ENCODE measurements around the gene SCGN. TPM values are rescaled to one million over a fixed set of nuclear protein-coding genes. Genes with fewer than 3 reads are reported as not detected.

Gene SCGN
- total RNA-seq, 1 experiment from 2014 or later: not detected

DNA sequence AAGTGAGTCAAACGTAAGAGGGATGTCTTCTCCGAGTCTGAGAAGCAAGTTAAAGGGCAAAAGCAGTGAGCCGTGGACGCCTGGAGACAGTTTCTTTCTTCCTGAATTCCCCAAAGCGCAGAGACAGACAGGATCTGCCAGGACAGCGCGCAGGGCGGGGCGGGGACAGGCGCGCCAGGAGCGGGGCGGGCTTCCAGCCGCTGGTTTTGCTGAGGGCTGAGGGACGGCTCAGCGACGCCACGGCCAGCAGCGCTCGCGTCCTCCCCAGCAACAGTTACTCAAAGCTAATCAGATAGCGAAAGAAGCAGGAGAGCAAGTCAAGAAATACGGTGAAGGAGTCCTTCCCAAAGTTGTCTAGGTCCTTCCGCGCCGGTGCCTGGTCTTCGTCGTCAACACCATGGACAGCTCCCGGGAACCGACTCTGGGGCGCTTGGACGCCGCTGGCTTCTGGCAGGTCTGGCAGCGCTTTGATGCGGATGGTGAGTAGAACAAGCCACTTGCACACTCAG is at the start of gene SCGN (continued):
- TF ChIP-seq, protein P1, sequence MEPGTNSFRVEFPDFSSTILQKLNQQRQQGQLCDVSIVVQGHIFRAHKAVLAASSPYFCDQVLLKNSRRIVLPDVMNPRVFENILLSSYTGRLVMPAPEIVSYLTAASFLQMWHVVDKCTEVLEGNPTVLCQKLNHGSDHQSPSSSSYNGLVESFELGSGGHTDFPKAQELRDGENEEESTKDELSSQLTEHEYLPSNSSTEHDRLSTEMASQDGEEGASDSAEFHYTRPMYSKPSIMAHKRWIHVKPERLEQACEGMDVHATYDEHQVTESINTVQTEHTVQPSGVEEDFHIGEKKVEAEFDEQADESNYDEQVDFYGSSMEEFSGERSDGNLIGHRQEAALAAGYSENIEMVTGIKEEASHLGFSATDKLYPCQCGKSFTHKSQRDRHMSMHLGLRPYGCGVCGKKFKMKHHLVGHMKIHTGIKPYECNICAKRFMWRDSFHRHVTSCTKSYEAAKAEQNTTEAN (CRISPR knock-in tag; IDR thresholded peaks at IDR 0.05): peak; percentile 96
- TF ChIP-seq ETV6 (CRISPR knock-in tag; IDR thresholded peaks at IDR 0.05) (peak; percentile 92; the same call in 1 of the 2 replicates), JUN (CRISPR knock-in tag; IDR thresholded peaks at IDR 0.05) (no peak; the same call in 1 of the 2 replicates), GRHL2 (CRISPR knock-in tag; IDR thresholded peaks at IDR 0.05; ENCODE audit: insufficient replicate concordance, severe bottlenecking) (no peak), ESRRA (CRISPR knock-in tag; IDR thresholded peaks at IDR 0.05; ENCODE audit: borderline replicate concordance) (0 out of 2 replicates have a peak, but pooled peaks have one; percentile 35), NR3C1 (CRISPR knock-in tag; conservative IDR thresholded peaks at IDR 0.05; ENCODE audit: low read depth) (no peak), ELF4 (CRISPR knock-in tag; IDR thresholded peaks at IDR 0.05; ENCODE audit: low read depth) (no peak), CREB1 (CRISPR knock-in tag; IDR thresholded peaks at IDR 0.05) (peak; percentile 71; the same call in 1 of the 2 replicates), NFE2L1 (CRISPR knock-in tag; IDR thresholded peaks at IDR 0.05) (peak; percentile 91), NFYB (CRISPR knock-in tag; conservative IDR thresholded peaks at IDR 0.05; ENCODE audit: low read depth) (peak; percentile 32; the same call in 1 of the 2 replicates), PRRX2 (CRISPR knock-in tag; IDR thresholded peaks at IDR 0.05) (no peak), ZNF263 (CRISPR knock-in tag; IDR thresholded peaks at IDR 0.05; ENCODE audit: low read depth) (no peak), ZNF232 (CRISPR knock-in tag; IDR thresholded peaks at IDR 0.05) (peak; percentile 35; the same call in 1 of the 2 replicates), ZNF121 (CRISPR knock-in tag; IDR thresholded peaks at IDR 0.05) (no peak), ZNF219 (CRISPR knock-in tag; IDR thresholded peaks at IDR 0.05; ENCODE audit: borderline replicate concordance) (peak; percentile 71; the same call in 1 of the 2 replicates), TP53 (CRISPR knock-in tag; IDR thresholded peaks at IDR 0.05) (peak; percentile 81; the same call in 1 of the 2 replicates), KAT7 (CRISPR knock-in tag; IDR thresholded peaks at IDR 0.05; ENCODE audit: borderline replicate concordance) (0 out of 2 replicates have a peak, but pooled peaks have one; percentile 40), RORB (CRISPR knock-in tag; IDR thresholded peaks at IDR 0.05) (no peak), ZNF671 (CRISPR knock-in tag; IDR thresholded peaks at IDR 0.05) (no peak), NR1H2 (CRISPR knock-in tag; IDR thresholded peaks at IDR 0.05) (no peak), FOXP1 (CRISPR knock-in tag; IDR thresholded peaks at IDR 0.05; ENCODE audit: borderline replicate concordance) (peak; percentile 96), SOX15 (CRISPR knock-in tag; IDR thresholded peaks at IDR 0.05) (no peak)
- TF ChIP-seq, protein P2, sequence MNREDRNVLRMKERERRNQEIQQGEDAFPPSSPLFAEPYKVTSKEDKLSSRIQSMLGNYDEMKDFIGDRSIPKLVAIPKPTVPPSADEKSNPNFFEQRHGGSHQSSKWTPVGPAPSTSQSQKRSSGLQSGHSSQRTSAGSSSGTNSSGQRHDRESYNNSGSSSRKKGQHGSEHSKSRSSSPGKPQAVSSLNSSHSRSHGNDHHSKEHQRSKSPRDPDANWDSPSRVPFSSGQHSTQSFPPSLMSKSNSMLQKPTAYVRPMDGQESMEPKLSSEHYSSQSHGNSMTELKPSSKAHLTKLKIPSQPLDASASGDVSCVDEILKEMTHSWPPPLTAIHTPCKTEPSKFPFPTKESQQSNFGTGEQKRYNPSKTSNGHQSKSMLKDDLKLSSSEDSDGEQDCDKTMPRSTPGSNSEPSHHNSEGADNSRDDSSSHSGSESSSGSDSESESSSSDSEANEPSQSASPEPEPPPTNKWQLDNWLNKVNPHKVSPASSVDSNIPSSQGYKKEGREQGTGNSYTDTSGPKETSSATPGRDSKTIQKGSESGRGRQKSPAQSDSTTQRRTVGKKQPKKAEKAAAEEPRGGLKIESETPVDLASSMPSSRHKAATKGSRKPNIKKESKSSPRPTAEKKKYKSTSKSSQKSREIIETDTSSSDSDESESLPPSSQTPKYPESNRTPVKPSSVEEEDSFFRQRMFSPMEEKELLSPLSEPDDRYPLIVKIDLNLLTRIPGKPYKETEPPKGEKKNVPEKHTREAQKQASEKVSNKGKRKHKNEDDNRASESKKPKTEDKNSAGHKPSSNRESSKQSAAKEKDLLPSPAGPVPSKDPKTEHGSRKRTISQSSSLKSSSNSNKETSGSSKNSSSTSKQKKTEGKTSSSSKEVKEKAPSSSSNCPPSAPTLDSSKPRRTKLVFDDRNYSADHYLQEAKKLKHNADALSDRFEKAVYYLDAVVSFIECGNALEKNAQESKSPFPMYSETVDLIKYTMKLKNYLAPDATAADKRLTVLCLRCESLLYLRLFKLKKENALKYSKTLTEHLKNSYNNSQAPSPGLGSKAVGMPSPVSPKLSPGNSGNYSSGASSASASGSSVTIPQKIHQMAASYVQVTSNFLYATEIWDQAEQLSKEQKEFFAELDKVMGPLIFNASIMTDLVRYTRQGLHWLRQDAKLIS (CRISPR knock-in tag; IDR thresholded peaks at IDR 0.05; ENCODE audit: borderline replicate concordance): peak; percentile 82; the same call in 1 of the 2 replicates
- TF ChIP-seq, protein P3, sequence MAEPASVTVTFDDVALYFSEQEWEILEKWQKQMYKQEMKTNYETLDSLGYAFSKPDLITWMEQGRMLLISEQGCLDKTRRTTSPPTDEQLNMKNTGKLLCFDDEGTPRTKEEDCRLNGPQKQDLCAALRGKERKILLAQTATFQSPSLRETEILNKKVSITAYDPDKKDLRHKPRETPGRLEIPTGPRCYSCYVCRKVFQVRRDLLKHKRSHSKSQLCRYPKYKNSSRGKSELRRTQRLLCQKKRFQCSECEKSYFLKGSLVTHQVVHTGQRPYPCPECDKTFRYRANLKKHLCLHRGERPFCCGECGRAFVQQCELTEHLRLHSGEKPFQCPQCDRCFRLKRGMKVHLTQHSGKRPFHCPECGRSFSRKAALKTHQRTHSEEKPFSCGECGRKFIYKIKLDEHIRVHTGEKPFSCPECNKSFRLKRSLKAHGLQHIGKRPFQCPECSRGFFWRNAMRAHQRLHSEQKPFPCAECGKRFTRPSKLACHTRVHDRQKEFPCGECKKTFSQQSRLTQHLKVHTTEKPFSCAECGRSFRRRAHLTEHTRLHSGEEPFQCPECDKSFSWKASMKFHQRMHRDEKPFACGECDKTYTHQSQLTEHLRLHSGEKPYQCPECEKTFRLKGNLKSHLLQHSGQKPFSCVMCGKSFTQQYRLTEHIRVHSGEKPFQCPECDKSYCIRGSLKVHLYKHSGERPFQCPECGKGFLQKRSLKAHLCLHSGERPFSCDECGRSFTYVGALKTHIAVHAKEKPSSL (CRISPR knock-in tag; conservative IDR thresholded peaks at IDR 0.05): no peak
- TF ChIP-seq, protein P4, sequence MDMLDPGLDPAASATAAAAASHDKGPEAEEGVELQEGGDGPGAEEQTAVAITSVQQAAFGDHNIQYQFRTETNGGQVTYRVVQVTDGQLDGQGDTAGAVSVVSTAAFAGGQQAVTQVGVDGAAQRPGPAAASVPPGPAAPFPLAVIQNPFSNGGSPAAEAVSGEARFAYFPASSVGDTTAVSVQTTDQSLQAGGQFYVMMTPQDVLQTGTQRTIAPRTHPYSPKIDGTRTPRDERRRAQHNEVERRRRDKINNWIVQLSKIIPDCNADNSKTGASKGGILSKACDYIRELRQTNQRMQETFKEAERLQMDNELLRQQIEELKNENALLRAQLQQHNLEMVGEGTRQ (CRISPR knock-in tag; IDR thresholded peaks at IDR 0.05): no peak
- TF ChIP-seq, protein P5, sequence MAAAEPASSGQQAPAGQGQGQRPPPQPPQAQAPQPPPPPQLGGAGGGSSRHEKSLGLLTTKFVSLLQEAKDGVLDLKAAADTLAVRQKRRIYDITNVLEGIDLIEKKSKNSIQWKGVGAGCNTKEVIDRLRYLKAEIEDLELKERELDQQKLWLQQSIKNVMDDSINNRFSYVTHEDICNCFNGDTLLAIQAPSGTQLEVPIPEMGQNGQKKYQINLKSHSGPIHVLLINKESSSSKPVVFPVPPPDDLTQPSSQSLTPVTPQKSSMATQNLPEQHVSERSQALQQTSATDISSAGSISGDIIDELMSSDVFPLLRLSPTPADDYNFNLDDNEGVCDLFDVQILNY (CRISPR knock-in tag; IDR thresholded peaks at IDR 0.05): peak; percentile 73; the same call in 1 of the 2 replicates
- TF ChIP-seq, protein P6, sequence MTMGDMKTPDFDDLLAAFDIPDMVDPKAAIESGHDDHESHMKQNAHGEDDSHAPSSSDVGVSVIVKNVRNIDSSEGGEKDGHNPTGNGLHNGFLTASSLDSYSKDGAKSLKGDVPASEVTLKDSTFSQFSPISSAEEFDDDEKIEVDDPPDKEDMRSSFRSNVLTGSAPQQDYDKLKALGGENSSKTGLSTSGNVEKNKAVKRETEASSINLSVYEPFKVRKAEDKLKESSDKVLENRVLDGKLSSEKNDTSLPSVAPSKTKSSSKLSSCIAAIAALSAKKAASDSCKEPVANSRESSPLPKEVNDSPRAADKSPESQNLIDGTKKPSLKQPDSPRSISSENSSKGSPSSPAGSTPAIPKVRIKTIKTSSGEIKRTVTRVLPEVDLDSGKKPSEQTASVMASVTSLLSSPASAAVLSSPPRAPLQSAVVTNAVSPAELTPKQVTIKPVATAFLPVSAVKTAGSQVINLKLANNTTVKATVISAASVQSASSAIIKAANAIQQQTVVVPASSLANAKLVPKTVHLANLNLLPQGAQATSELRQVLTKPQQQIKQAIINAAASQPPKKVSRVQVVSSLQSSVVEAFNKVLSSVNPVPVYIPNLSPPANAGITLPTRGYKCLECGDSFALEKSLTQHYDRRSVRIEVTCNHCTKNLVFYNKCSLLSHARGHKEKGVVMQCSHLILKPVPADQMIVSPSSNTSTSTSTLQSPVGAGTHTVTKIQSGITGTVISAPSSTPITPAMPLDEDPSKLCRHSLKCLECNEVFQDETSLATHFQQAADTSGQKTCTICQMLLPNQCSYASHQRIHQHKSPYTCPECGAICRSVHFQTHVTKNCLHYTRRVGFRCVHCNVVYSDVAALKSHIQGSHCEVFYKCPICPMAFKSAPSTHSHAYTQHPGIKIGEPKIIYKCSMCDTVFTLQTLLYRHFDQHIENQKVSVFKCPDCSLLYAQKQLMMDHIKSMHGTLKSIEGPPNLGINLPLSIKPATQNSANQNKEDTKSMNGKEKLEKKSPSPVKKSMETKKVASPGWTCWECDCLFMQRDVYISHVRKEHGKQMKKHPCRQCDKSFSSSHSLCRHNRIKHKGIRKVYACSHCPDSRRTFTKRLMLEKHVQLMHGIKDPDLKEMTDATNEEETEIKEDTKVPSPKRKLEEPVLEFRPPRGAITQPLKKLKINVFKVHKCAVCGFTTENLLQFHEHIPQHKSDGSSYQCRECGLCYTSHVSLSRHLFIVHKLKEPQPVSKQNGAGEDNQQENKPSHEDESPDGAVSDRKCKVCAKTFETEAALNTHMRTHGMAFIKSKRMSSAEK (CRISPR knock-in tag; IDR thresholded peaks at IDR 0.05; ENCODE audit: borderline replicate concordance): no peak
